Neural cell (in vitro differentiated cells): ENCODE data around the gene UMAD1. TPM values are rescaled to one million over a fixed set of nuclear protein-coding genes. Genes with fewer than 3 reads are reported as not detected.
A peak's percentile ranks its signal among the peaks of the same experiment; 100 is the strongest.

ENCODE experiments used
- H2AFZ ChIP-seq: fragments of 200-600, 300-800 bp; sonication (generic), shearing (Covaris generic); 2 replicates; pipeline ENCODE4 v1.6.0; 2014; ENCODE audit warnings: low read depth, mild to moderate bottlenecking, antibody characterized with exemption, low read length, moderate library complexity
- H3F3A ChIP-seq: fragments of 200-600 bp; shearing (Covaris generic); 2 replicates; pipeline ENCODE4 v1.6.1; 2016; ENCODE audit warnings: mild to moderate bottlenecking, moderate library complexity, mixed read lengths, antibody characterized with exemption, low read length; ENCODE audit not compliant: insufficient read depth, poor library complexity, severe bottlenecking
- H3K27ac ChIP-seq: fragments of 200-600, 300-800 bp; sonication (generic), shearing (Covaris generic); 2 replicates; pipeline ENCODE4 v1.5.1; 2014; ENCODE audit warnings: mild to moderate bottlenecking, low read length, moderate library complexity
- H3K27me3 ChIP-seq: fragments of 300-800, 200-600 bp; sonication (generic), shearing (Covaris generic); 2 replicates; pipeline ENCODE4 v1.6.0; 2014; ENCODE audit warnings: mild to moderate bottlenecking, low read depth, low read length, moderate library complexity; ENCODE audit not compliant: insufficient read depth
- H3K36me3 ChIP-seq: fragments of 300-800, 200-600 bp; sonication (generic), shearing (Covaris generic); 2 replicates; pipeline ENCODE4 v1.5.1; 2014; ENCODE audit warnings: mild to moderate bottlenecking, antibody characterized with exemption, low read length, moderate library complexity; ENCODE audit not compliant: insufficient read depth
- H3K4me2 ChIP-seq: fragments of 300-800, 200-600 bp; sonication (generic), shearing (Covaris generic); 2 replicates; pipeline ENCODE4 v1.6.0; 2014; ENCODE audit warnings: mild to moderate bottlenecking, low read length
- H3K4me3 ChIP-seq: fragments of 300-800, 200-600 bp; sonication (generic), shearing (Covaris generic); 2 replicates; pipeline ENCODE4 v1.5.1; 2014; ENCODE audit warnings: mild to moderate bottlenecking, low read length, moderate library complexity
- H3K79me2 ChIP-seq: fragments of 200-600 bp; shearing (Covaris generic); replicated peaks from 2 replicates; pipeline ENCODE4 v1.6.0; 2014; ENCODE audit warnings: mild to moderate bottlenecking, low read length, moderate library complexity; ENCODE audit not compliant: insufficient read depth
- H3K9ac ChIP-seq: fragments of 300-800, 200-600 bp; sonication (generic), shearing (Covaris generic); 2 replicates; pipeline ENCODE4 v1.6.1; 2016; ENCODE audit warnings: mild to moderate bottlenecking, low read length, mixed read lengths
- H3K9me2 ChIP-seq: fragments of 200-600 bp; shearing (Covaris generic); 2 replicates; pipeline ENCODE4 v1.6.1; 2016; ENCODE audit warnings: mild to moderate bottlenecking, low read length, mixed read lengths; ENCODE audit not compliant: insufficient read depth
- H3K9me3 ChIP-seq: fragments of 200-600, 300-800 bp; sonication (generic), shearing (Covaris generic); 2 replicates; pipeline ENCODE4 v1.6.1; 2016; ENCODE audit warnings: mild to moderate bottlenecking, mixed run types, low read length, moderate library complexity, mixed read lengths
- H4K20me1 ChIP-seq: fragments of 200-600 bp; shearing (Covaris generic); 2 replicates; pipeline ENCODE4 v1.6.1; 2016; ENCODE audit warnings: mild to moderate bottlenecking, mixed run types; ENCODE audit not compliant: insufficient read depth
- EP300 ChIP-seq: fragments of 450-650 bp; conservative IDR thresholded peaks from 2 replicates; pipeline ENCODE4 v1.6.1; 2014; ENCODE audit warnings: antibody characterized with exemption, mild to moderate bottlenecking, moderate library complexity; ENCODE audit not compliant: poor library complexity, severe bottlenecking
- EZH2 ChIP-seq: fragments of 200-600, 300-800 bp; shearing (Covaris generic), sonication (generic); IDR thresholded peaks from 2 replicates; pipeline ENCODE4 v1.6.1; 2014; ENCODE audit warnings: antibody characterized with exemption, low read length, borderline replicate concordance, mild to moderate bottlenecking; ENCODE audit not compliant: insufficient read depth, poor library complexity, severe bottlenecking
- MXI1 ChIP-seq: fragments of 450-650 bp; conservative IDR thresholded peaks from 2 replicates; pipeline ENCODE4 v1.6.1; 2014; ENCODE audit warnings: antibody characterized with exemption, mild to moderate bottlenecking; ENCODE audit not compliant: poor library complexity, severe bottlenecking
- POLR2AphosphoS5 ChIP-seq: IDR thresholded peaks from 2 replicates; pipeline ENCODE4 v1.6.1; 2012
- RAD21 ChIP-seq: fragments of 450-650 bp; conservative IDR thresholded peaks from 2 replicates; pipeline ENCODE4 v1.6.1; 2014; ENCODE audit warnings: antibody characterized with exemption, mild to moderate bottlenecking, moderate library complexity
- SMC3 ChIP-seq: fragments of 450-650 bp; conservative IDR thresholded peaks from 2 replicates; pipeline ENCODE4 v1.6.1; 2014; ENCODE audit warnings: antibody characterized with exemption, mild to moderate bottlenecking, moderate library complexity; ENCODE audit not compliant: poor library complexity
- TAF1 ChIP-seq: IDR thresholded peaks from 2 replicates; pipeline ENCODE4 v1.6.1; 2012; ENCODE audit warnings: low read depth
- polyA plus RNA-seq: library from polyadenylated mRNA; depleted of rRNA; stranded (reverse); fragments of >200 nt; gene quantifications from 2 replicates; pipeline ENCODE4 v1.2.3, GENCODE V29; 2014
- TF ChIP-seq, protein P1 (sequence below): fragments of 450-650 bp; IDR thresholded peaks from 2 replicates; pipeline ENCODE4 v1.5.1; 2014; ENCODE audit warnings: antibody characterized with exemption, mild to moderate bottlenecking, moderate library complexity; ENCODE audit not compliant: poor library complexity, severe bottlenecking
- TF ChIP-seq, protein P2 (sequence below): IDR thresholded peaks from 2 replicates; pipeline ENCODE4 v1.6.1; 2012; ENCODE audit warnings: borderline replicate concordance

UMAD1 gene
- polyA plus RNA-seq, 1 donor from 2014 or later = 14.7 TPM

DNA sequence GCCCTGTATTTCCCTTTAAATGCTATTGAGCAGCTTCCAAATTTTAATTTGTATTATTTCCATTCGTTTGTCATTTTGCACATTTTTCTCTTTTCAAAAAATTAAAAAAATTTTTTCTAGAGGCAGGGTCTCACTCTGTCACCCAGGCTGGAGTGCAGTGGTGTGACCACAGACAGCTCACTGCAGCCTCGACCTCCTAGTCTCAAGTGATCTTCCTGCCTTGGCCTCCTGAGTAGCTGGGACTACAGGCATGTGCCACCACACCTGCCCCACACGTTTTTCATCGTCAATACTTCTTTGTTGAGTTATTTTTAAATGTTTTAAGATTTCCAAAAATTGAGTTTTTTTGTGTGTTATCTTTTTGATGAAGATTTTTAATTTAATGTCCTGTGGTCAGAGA lies 73.2 kb downstream of the UMAD1 start:
- Histone ChIP-seq H3K4me2 (no peak overlapping the region), H3K79me2 (no peaks in the 10 kb centered on the region), H3K4me3 (no peak overlapping the region), H3K9me3 (no peaks in the 10 kb centered on the region), H3K9me2 (no peaks in the 10 kb centered on the region), H3K27ac (no peak overlapping the region), H3K36me3 (no peaks in the 10 kb centered on the region), H3K27me3 (no peaks in the 10 kb centered on the region), H2AFZ (no peak overlapping the region), H4K20me1 (no peaks in the 10 kb centered on the region), H3F3A (no peaks in the 10 kb centered on the region), H3K9ac (no peak overlapping the region)
- TF ChIP-seq, protein P1, sequence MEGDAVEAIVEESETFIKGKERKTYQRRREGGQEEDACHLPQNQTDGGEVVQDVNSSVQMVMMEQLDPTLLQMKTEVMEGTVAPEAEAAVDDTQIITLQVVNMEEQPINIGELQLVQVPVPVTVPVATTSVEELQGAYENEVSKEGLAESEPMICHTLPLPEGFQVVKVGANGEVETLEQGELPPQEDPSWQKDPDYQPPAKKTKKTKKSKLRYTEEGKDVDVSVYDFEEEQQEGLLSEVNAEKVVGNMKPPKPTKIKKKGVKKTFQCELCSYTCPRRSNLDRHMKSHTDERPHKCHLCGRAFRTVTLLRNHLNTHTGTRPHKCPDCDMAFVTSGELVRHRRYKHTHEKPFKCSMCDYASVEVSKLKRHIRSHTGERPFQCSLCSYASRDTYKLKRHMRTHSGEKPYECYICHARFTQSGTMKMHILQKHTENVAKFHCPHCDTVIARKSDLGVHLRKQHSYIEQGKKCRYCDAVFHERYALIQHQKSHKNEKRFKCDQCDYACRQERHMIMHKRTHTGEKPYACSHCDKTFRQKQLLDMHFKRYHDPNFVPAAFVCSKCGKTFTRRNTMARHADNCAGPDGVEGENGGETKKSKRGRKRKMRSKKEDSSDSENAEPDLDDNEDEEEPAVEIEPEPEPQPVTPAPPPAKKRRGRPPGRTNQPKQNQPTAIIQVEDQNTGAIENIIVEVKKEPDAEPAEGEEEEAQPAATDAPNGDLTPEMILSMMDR = no peak
- TF ChIP-seq, protein P2, sequence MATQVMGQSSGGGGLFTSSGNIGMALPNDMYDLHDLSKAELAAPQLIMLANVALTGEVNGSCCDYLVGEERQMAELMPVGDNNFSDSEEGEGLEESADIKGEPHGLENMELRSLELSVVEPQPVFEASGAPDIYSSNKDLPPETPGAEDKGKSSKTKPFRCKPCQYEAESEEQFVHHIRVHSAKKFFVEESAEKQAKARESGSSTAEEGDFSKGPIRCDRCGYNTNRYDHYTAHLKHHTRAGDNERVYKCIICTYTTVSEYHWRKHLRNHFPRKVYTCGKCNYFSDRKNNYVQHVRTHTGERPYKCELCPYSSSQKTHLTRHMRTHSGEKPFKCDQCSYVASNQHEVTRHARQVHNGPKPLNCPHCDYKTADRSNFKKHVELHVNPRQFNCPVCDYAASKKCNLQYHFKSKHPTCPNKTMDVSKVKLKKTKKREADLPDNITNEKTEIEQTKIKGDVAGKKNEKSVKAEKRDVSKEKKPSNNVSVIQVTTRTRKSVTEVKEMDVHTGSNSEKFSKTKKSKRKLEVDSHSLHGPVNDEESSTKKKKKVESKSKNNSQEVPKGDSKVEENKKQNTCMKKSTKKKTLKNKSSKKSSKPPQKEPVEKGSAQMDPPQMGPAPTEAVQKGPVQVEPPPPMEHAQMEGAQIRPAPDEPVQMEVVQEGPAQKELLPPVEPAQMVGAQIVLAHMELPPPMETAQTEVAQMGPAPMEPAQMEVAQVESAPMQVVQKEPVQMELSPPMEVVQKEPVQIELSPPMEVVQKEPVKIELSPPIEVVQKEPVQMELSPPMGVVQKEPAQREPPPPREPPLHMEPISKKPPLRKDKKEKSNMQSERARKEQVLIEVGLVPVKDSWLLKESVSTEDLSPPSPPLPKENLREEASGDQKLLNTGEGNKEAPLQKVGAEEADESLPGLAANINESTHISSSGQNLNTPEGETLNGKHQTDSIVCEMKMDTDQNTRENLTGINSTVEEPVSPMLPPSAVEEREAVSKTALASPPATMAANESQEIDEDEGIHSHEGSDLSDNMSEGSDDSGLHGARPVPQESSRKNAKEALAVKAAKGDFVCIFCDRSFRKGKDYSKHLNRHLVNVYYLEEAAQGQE = no peak
- no peak for TF ChIP-seq TAF1
- no peak for TF ChIP-seq MXI1
- TF ChIP-seq EZH2 = no peak
- no peak for TF ChIP-seq SMC3
- TF ChIP-seq EP300 = no peak
- no peak for TF ChIP-seq POLR2AphosphoS5
- no peak for TF ChIP-seq RAD21

DNA sequence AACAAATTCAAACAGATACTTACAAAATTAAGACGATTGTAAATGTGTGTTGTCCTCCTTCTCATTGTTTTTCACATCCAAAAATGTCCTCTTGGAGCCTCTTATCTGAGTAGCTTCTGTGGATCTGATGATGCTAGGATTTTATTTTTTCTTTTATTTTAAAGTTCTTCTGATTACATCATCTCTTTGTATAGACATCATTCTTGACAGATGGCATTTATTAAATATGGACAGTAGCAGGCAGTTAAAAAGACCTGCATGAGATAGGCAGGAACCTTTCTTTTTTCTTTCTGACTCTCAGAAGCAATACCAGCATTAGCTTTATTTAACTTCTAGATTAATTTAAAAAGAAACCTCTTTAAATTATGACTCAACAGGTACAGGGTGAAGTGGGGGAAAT lies 77.9 kb downstream of the UMAD1 start, which contains the start of gene RPA3:
TSS of gene RPA3 (minus strand) at position 116 of the 400 bp plus-strand sequence. CDS start 78,189 bp downstream, outside the sequence.
- Histone ChIP-seq H3K27ac (peak within 1 kb of the TSS; percentile 11), H3K4me3 (no peak within 1 kb of the TSS)

More for the DNA sequence above, 77.9 kb downstream of the UMAD1 start, which contains the start of gene RPA3:
- Histone ChIP-seq H3K9ac (no peak within 1 kb of the TSS), H4K20me1 (no peaks in the 10 kb centered on the region), H3K79me2 (no peaks in the 10 kb centered on the region), H3K9me2 (no peaks in the 10 kb centered on the region), H3K36me3 (no peaks in the 10 kb centered on the region), H3F3A (no peaks in the 10 kb centered on the region), H3K4me2 (no peak within 1 kb of the TSS), H2AFZ (no peak within 1 kb of the TSS), H3K27me3 (no peaks in the 10 kb centered on the region), H3K9me3 (no peaks in the 10 kb centered on the region)
- TF ChIP-seq TAF1 = no peak
- no peak for TF ChIP-seq EP300
- TF ChIP-seq POLR2AphosphoS5 = no peak
- TF ChIP-seq, protein P2 = no peak
- TF ChIP-seq SMC3 = no peak
- no peak for TF ChIP-seq MXI1
- TF ChIP-seq, protein P1 = no peak
- no peak for TF ChIP-seq EZH2
- TF ChIP-seq RAD21 = no peak
